GF-D8 (cell line): ENCODE measurements around the gene RAD17.
A peak's percentile ranks its signal among the peaks of the same experiment; 100 is the strongest.
"Not testable (repeated sequence)": the region's sequence is repeated elsewhere in the genome, so short reads cannot be mapped to it uniquely, and the experiment has no call there.

ENCODE experiments used
- DNase-seq: peaks from one replicate; lab custom pipeline; 2025; lab: John Stamatoyannopoulos, UW

The RAD17 gene

GRCh38 chr5:69369340-69370121 lies at the start of gene RAD17, which contains the start of the genes AK6 and TAF9:
Gene RAD17, plus strand, starts transcription at chr5:69369818. Its CDS starts 2,391 bp downstream, at chr5:69372209.
Gene AK6, minus strand, starts transcription at chr5:69369520. Its CDS starts 30 bp downstream, at chr5:69369490.
Gene TAF9, minus strand, starts transcription at chr5:69369520. Its CDS starts 3,783 bp downstream, at chr5:69365737.
- DNase-seq = peak; percentile 57

- no peak for DNase-seq
Measured at GRCh38 chr5:69326365-69326764, 43.3 kb upstream of the RAD17 start.

- DNase-seq = no peak
Measured at GRCh38 chr5:69329905-69330489, 39.6 kb upstream of the RAD17 start.

- no peak for DNase-seq
Measured at GRCh38 chr5:69331528-69332445, 37.8 kb upstream of the RAD17 start.

GRCh38 chr5:69333668-69334315 lies 35.8 kb upstream of the RAD17 start:
- not testable (repeated sequence) for DNase-seq

GRCh38 chr5:69334793-69335268 lies 34.8 kb upstream of the RAD17 start:
- peak; percentile 26 for DNase-seq

GRCh38 chr5:69335341-69335935 lies 34.2 kb upstream of the RAD17 start:
- DNase-seq = no peak

GRCh38 chr5:69341520-69342161 lies 28.0 kb upstream of the RAD17 start:
- no peak for DNase-seq

GRCh38 chr5:69343083-69343482 lies 26.5 kb upstream of the RAD17 start:
- DNase-seq = no peak

- DNase-seq = no peak
Measured at GRCh38 chr5:69350664-69351063, 19.0 kb upstream of the RAD17 start.

- DNase-seq = no peak
Measured at GRCh38 chr5:69359699-69360098, 9.9 kb upstream of the RAD17 start.

GRCh38 chr5:69360442-69360841 lies 9.2 kb upstream of the RAD17 start:
- no peak for DNase-seq

- no peak for DNase-seq
Measured at GRCh38 chr5:69364414-69364813, 5.2 kb upstream of the RAD17 start.

- DNase-seq = no peak
Measured at GRCh38 chr5:69364850-69365249, 4.8 kb upstream of the RAD17 start.

- DNase-seq = no peak
Measured at GRCh38 chr5:69367697-69368279, 1.8 kb upstream of the RAD17 start.

GRCh38 chr5:69368458-69369339 lies 919 bp upstream of the RAD17 start:
- no peak for DNase-seq

- DNase-seq = not testable (repeated sequence)
Measured at GRCh38 chr5:69370335-69370734, 717 bp downstream of the RAD17 start.

- DNase-seq = no peak
Measured at GRCh38 chr5:69372394-69372793, 2.8 kb downstream of the RAD17 start.

GRCh38 chr5:69374911-69375446 lies 5.4 kb downstream of the RAD17 start:
- DNase-seq = no peak
